HG02759 (cell line): Measurements from ENCODE around the gene CGNL1.
A peak's percentile ranks its signal among the peaks of the same experiment; 100 is the strongest.

Source experiments
- ATAC-seq: cut with Tn5 transposase; IDR thresholded peaks from one replicate; pipeline ENCODE4 v1.9.1; 2021; ENCODE audit warnings: mild to moderate bottlenecking, moderate library complexity; ENCODE audit not compliant: unreplicated experiment

Gene CGNL1

DNA sequence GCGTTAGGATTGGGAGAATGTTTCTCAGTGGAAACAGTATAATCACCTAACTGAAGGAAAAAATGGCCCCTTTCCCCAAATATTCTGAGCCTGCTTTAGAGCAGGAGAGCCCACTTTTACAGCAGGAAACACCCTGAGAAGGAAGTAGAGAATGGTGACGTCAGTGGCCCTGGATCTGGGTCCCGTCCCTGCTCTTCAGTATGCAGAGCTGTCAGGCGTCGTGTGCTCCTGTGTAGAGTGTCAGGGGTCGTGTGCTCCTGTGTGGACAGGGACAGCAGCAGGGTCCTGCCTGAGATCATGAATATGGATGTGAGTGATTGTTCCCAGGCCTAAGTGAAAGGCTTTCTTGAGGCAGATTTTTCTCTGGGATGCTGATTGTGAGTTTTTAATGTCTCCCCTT is 45.2 kb downstream of the CGNL1 start:
- ATAC-seq: no peak

DNA sequence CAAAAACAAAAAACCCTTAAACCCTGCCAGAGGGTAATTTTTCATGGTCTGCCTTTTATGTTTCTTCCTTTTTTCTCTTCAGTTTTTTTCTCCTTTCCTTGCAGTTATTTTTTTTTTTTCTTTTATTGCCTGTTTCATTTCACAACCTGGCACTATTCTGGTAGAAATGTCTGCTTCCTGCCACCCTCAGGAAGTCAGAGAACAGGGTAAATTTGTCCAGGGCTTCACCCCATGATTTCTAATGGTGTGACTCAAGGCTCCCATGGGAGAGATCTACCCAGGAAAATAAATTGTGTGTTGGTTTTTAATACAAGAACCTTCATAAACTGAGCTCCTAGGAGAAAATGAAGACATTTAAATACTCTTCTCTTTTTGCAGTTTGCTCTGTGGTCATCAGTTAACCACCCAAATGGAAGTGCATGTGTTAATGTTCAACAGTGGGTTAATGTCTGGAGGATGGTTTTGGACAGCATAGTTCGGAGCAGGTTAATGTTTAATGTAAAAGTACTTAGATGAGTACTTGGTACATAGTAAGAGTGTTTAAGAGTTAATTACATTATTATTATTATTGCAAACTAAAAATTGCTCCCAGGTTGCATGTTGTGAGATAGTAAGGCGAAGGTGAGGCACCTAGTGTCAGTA is 45.9 kb downstream of the CGNL1 start:
- ATAC-seq: peak; percentile 89

DNA sequence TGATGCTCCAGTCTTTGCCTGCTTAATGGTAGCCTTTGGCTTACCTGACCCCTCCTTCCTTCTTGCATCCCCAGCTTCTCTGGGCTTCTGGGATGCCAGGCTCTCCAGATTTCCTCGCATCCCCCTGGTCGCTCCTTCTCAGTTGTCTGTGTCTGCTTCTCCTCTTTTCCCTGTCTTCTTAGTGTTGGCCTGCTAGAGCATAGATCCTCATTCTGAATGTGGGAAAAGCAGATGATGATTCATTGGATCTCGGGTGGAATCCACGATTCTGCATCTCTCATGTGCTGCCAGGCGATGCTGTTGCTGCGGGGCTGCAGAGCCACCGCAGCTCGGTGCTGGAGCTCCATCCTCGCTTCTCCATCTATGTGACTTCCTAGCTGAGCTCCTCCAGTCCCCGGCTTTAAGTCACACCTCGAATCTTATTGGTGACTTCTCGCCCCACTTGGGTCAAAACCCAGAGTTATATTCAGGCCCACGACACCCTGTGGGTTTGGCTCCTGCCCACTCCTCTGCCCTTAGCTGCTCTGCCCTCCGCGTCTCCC is 47.4 kb downstream of the CGNL1 start:
- ATAC-seq: no peak

DNA sequence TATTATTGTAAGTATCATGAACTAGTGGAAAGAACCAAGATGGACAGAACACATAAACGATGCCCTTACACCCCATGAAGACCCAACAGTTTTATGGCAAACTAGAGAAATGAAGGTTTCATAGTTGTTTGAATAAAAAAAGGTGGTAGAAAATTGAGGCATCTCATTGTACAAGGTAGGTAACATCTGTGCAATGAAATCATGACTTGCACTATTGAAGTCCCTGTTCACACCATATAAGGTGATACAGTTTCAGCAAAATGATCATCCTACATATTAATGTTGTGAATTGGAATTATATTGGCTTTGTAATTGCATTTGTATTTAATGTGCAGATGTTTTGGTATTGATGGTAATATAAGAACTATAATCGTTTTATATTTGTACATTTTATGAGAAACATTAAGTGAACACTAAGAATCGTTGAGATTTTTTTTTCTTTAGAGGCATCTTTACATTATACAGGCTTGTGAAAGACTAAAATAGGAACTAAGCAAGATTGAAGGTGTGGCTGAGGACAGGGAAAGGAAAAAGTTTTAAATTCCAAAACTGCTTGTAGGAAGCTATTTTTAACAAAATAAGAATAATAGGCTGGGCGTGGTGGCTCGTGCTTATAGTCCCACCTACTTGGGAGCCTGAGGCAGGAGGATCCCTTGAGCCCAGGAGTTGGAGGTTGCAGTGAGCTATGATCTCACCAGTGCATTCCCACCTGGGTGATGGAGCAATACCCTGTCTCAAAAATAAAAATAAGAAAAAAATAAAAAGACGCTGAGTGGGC is 48.5 kb downstream of the CGNL1 start:
- no peak for ATAC-seq

GRCh38 chr15:57425842-57426241 is 49.5 kb downstream of the CGNL1 start:
- no peak for ATAC-seq

DNA sequence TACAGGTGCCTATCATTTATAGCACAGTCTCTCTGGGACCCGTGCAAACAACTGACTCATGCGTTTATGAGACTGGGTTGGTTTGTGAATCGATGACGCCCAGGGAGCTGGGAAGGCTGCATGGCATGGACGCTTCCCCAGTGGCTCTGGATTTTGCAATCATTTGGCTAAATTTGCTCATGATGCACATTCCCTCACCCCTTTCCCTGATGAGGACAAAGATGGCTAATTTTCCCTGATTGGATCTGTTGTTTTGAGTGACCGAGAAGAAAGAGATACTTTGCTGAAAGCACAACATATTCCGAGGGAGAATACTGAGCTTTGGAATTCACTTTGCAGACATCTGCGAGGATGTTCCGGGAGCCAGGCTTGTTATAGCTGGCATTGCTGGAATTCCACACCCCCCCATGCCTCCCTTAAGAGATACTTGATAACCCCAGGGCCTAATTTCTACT is 51.1 kb downstream of the CGNL1 start:
- ATAC-seq: no peak

DNA sequence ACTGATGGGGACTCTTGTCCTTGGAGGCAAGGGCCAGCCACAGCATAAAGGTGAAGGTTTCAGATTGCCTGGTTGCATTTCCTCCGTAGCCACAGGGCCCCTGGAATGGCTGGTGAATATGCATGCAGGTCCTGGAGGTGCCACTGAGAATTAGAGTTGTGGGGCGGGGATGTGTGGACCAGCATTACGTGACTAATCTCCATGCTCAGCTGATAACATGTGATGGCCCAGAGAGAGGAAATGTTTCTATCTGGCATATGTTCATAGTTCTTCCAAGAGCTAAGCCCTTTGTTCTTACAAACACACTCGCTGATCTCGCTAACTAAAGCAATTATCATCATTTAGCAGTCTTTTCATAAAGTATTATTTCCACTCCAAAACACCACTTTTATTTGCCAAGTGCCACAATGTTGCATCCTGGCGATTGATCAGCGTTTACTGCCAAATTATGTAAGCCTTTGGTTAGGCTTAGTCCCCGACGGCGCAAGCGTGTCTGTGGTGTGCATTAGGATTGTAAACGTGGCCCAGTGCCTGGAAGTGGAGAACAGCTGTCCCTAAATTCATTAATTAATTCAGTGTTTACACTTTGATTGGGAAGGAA is 55.9 kb downstream of the CGNL1 start:
- ATAC-seq: no peak

GRCh38 chr15:57436166-57436565 is 59.9 kb downstream of the CGNL1 start:
- ATAC-seq: no peak

- ATAC-seq: no peak
Observed at GRCh38 chr15:57436961-57437360, 60.7 kb downstream of the CGNL1 start.

DNA sequence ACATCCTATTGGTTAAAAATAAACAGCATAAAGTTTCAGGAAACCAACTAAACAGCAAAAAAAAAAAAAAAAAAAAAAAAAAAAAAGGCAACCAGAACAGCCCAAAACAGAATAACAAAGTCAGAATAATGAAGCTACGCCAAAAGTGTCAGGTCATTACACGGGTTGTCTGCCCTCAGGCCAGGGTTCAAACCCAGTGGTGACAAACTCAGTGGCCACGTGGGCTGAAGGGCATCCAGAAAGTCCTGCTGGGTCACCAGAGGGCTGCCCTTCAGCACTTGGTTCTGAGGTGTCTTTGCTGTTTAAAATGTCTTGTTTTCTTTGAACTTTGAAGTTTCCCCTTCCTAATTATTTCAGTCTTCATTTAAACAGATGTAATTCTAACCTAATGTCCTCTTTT is 61.3 kb downstream of the CGNL1 start:
- ATAC-seq: no peak

- no peak for ATAC-seq
Observed at GRCh38 chr15:57438166-57438565, 61.9 kb downstream of the CGNL1 start.

GRCh38 chr15:57439128-57440027 is 63.1 kb downstream of the CGNL1 start:
- no peak for ATAC-seq

GRCh38 chr15:57440167-57440566 is 63.9 kb downstream of the CGNL1 start:
- ATAC-seq: no peak

DNA sequence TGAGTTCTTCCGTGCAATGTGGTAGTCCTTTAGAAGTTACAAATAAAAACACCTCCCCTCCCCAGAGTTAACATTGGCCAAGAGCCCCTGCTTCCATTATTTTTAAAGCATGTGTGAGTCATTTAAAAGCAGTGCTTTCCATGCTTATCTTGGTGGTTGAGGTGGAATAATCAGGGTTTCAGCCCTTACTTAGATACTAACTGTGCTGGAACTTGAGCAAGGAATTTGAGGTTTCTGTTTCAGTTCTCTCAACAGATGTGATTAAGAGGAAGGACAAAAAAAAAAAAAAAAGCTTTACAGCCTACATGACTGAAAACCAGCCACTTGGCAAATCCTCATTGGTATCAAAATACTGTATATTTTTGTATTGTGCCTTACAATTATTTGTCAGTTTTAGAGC is 64.5 kb downstream of the CGNL1 start:
- ATAC-seq: no peak

DNA sequence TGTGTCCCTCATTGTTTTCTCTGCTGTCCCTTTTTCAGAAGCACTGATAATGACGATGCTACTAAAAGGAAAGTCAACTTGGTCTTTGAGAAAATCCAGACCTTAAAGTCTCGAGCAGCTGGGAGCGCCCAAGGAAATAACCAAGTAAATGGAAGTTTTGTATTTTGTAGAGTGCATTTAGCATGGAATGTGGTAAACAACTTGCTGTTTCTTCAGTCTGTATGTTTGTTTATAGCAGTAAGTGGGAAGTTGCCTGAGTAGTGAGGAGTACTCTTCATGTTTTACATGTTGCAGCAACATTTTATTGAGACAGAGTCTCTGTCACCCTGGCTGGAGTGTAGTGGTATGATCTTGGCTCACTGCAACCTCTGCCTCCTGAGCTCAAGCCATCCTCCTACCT is 66.0 kb downstream of the CGNL1 start:
- ATAC-seq: no peak

DNA sequence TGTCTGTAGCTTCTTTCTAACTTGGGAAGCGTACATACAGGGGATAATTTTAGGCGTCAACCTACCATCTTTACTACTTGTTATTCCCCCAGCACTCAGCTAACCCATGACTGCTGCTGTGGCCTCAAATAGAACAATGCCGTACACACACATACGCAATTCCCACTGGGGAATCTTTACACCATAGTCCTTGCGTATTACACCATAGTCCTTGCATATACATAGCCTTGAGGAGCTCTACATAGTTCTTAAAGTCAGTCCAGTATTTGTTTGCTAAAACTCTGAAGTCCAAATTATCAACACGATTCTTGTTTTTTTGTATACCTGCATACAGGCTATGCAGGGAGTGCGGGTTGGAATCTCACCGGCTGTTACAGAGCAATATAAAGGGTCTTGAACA is 67.2 kb downstream of the CGNL1 start:
- no peak for ATAC-seq

- no peak for ATAC-seq
Observed at GRCh38 chr15:57444877-57445513, 68.7 kb downstream of the CGNL1 start.

GRCh38 chr15:57445872-57446271 is 69.6 kb downstream of the CGNL1 start:
- no peak for ATAC-seq

- no peak for ATAC-seq
Observed at GRCh38 chr15:57446393-57446792, 70.1 kb downstream of the CGNL1 start.

DNA sequence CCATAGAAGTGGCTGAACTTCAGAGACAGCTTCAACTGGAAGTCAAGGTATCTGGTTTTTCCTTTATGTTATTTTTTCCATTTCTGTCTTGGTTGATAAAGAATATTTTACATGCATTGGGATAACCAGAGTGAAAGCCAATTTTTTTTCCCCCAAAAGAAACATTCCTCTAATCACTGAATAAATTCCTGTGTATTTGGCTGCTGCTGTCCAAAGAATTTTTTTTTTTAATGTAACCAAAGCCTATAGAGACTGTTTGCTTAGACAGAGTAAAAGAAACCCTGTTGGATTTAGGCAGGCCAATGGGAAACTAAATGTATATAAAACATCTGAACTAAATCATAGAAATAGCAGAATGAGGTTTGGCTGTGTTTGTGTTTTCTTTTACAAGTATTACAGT is 75.2 kb downstream of the CGNL1 start:
- no peak for ATAC-seq
